Upper lobe of right lung (tissue), 1 donor: ENCODE measurements around the gene RPL10A. TPM values are rescaled to one million over a fixed set of nuclear protein-coding genes. Genes with fewer than 3 reads are reported as not detected.

Experiments used
- ATAC-seq: fragments of 200-7000 bp; cut with Tn5 transposase; one replicate; pipeline ENCODE4 v1.9.1; 2020; ENCODE audit warnings: mild to moderate bottlenecking, moderate library complexity
- DNase-seq: peaks from one replicate; pipeline ENCODE4 v3.0.0-alpha.2; 2020
- H3K27ac ChIP-seq: fragments of 200-600 bp; one replicate; pipeline ENCODE4 v1.8.0; 2022
- H3K27me3 ChIP-seq: fragments of 200-600 bp; one replicate; pipeline ENCODE4 v1.8.0; 2022; ENCODE audit warnings: mild to moderate bottlenecking
- H3K36me3 ChIP-seq: fragments of 200-600 bp; one replicate; pipeline ENCODE4 v1.8.0; 2022
- H3K4me1 ChIP-seq: fragments of 200-600 bp; one replicate; pipeline ENCODE4 v1.8.0; 2022
- H3K4me3 ChIP-seq: fragments of 200-600 bp; one replicate; pipeline ENCODE4 v1.8.0; 2022; ENCODE audit warnings: mild to moderate bottlenecking
- H3K9me3 ChIP-seq: fragments of 200-600 bp; one replicate; pipeline ENCODE4 v1.8.0; 2022
- intact Hi-C: fragments of 100-400 bp; cut with DNase I; formaldehyde crosslinking; loops from one replicate; pipeline ENCODE4 v1.11.0; 2022
- total RNA-seq: library from RNA; stranded (reverse); fragmentation: NEBNext Ultra II Directional; extraction: Animal tissue kit (Norgen Biotek cat#: 25700); gene quantifications from one replicate; pipeline ENCODE4 v1.2.1, GENCODE V29; 2021
- TF ChIP-seq, protein P1 (sequence below): fragments of 200-600 bp; IDR thresholded peaks from one replicate; pipeline ENCODE4 v1.8.0; 2022; ENCODE audit warnings: antibody characterized with exemption
- donor health status: DM: no; HTN: yes; CAD: no; lungs with severe emphysema.

The RPL10A gene
- total RNA-seq, 1 donor from 2014 or later: 941 TPM

DNA sequence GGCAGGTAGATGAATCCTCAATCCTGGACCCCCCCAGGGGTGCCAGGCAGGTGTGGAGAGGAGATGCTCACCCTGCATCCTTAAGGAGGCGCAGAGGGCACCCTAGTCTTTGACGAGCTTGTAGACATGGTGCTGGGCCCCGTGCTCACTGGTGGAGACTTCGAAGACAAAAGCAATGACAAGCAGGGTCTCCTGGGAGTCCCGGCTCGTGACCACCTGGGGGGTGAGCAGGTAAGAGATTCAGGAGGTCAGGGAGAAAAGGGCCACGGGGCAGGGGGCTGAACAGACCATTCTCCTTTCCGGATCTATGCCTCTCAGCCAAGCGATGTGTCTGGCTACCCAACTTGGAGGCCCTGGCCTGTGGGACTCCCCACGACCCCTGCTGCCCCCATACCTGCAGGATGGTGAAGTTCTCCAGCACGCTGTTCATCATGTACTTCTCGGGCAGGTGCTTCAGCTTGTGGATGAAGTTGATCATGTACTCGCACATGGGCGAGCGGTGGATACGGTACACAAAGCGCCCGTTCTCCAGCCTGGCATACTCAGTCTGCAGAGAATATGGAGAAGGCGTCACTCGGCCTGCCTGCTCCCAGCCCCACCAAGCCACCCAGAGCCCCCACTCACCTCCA, 6.9 kb downstream of the RPL10A start:
- TF ChIP-seq, protein P1, sequence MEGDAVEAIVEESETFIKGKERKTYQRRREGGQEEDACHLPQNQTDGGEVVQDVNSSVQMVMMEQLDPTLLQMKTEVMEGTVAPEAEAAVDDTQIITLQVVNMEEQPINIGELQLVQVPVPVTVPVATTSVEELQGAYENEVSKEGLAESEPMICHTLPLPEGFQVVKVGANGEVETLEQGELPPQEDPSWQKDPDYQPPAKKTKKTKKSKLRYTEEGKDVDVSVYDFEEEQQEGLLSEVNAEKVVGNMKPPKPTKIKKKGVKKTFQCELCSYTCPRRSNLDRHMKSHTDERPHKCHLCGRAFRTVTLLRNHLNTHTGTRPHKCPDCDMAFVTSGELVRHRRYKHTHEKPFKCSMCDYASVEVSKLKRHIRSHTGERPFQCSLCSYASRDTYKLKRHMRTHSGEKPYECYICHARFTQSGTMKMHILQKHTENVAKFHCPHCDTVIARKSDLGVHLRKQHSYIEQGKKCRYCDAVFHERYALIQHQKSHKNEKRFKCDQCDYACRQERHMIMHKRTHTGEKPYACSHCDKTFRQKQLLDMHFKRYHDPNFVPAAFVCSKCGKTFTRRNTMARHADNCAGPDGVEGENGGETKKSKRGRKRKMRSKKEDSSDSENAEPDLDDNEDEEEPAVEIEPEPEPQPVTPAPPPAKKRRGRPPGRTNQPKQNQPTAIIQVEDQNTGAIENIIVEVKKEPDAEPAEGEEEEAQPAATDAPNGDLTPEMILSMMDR: no peak
- ATAC-seq: no peak

DNA sequence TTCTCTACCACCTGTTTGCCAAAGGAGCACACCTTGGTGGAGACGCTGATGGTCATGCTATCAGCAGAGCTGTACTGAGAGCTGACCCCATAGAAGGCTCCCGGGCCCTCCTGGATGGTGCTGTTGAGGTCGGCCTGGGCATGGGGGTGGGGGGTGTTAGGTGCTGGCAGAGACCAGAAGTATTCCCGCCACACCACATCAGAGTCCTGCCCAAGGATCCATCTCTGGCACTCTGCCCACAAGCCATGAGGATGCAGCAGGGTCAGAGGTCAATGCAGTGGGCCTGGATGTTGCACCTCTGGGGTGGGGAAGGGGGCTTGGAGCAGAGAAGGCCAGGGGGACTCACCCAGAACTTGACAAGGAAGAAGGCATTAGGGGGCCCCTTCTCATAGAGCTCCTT, 7.4 kb downstream of the RPL10A start:
- ATAC-seq: no peak
- intact Hi-C loops: no loop called here
- H3K36me3 ChIP-seq: peaks cover 38% of the 10 kb centered on the region

More for the DNA sequence above, 6.9 kb downstream of the RPL10A start:
- Histone ChIP-seq H3K9me3 (no peaks in the 10 kb centered on the region), H3K36me3 (peaks cover 43% of the 10 kb centered on the region), H3K27me3 (no peaks in the 10 kb centered on the region), H3K27ac (no peak overlapping the region), H3K4me1 (peaks cover 12% of the 10 kb centered on the region), H3K4me3 (no peak overlapping the region)
- intact Hi-C loops: no loop called here
- DNase-seq: no peak

DNA sequence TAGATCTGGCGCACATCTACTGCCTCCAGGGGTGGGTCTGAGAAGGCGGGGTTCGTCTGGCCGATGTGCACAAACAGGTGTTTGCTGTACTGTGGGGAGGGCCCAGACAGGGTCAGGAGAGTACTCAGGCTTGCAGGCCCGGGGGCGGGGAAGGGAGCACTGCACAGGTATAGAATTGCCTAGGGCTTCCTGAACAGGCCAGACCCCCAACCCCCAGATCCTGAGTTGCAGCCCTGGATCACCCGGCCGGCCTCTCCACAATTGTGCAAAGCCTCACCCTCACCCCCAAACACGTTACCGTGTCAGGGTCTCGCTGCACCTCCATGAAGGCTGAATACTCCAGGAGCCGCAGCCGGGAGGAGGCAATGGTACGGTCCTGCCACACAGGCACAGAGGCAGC, 7.8 kb downstream of the RPL10A start:
- ATAC-seq (no peak), DNase-seq (no peak)

More for the DNA sequence above, 7.4 kb downstream of the RPL10A start:
- no peak overlapping the region for H3K4me3 ChIP-seq
- peaks cover 8% of the 10 kb centered on the region for H3K4me1 ChIP-seq
- H3K27me3 ChIP-seq: no peaks in the 10 kb centered on the region
- TF ChIP-seq, protein P1: no peak
- no peaks in the 10 kb centered on the region for H3K9me3 ChIP-seq
- DNase-seq: no peak
- no peak overlapping the region for H3K27ac ChIP-seq

DNA sequence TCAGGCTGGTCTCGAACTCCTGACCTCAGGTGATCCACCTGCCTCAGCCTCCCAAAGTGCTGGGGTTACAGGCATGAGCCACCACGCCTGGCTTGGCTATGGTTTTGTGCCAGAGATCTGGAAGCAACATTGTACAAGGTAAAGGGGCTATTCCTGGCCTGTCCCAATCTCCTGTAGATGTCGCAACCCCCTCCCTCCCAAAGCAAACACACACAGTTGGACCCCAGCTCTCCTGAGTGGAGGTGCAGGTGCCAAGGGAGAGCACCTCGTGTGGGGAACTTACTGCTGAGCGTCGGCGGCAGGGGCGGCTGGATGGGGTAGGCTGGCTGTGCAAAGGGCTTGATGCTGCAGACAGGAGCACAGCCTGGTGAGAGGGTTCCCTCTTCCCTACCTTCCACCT, 8.8 kb downstream of the RPL10A start:
- no peak overlapping the region for H3K27ac ChIP-seq
- intact Hi-C loops: no loop called here
- DNase-seq (no peak), ATAC-seq (no peak)
- H3K4me3 ChIP-seq: no peak overlapping the region
- TF ChIP-seq, protein P1: no peak
- H3K27me3 ChIP-seq: no peaks in the 10 kb centered on the region
- H3K36me3 ChIP-seq: peaks cover 23% of the 10 kb centered on the region
- no peaks in the 10 kb centered on the region for H3K9me3 ChIP-seq
- no peaks in the 10 kb centered on the region for H3K4me1 ChIP-seq

More for the DNA sequence above, 7.8 kb downstream of the RPL10A start:
- Histone ChIP-seq H3K4me1 (peaks cover 4% of the 10 kb centered on the region), H3K27me3 (no peaks in the 10 kb centered on the region), H3K4me3 (no peak overlapping the region), H3K9me3 (no peaks in the 10 kb centered on the region), H3K36me3 (peaks cover 34% of the 10 kb centered on the region), H3K27ac (no peak overlapping the region)
- intact Hi-C loops: no loop called here
- TF ChIP-seq, protein P1: no peak

DNA sequence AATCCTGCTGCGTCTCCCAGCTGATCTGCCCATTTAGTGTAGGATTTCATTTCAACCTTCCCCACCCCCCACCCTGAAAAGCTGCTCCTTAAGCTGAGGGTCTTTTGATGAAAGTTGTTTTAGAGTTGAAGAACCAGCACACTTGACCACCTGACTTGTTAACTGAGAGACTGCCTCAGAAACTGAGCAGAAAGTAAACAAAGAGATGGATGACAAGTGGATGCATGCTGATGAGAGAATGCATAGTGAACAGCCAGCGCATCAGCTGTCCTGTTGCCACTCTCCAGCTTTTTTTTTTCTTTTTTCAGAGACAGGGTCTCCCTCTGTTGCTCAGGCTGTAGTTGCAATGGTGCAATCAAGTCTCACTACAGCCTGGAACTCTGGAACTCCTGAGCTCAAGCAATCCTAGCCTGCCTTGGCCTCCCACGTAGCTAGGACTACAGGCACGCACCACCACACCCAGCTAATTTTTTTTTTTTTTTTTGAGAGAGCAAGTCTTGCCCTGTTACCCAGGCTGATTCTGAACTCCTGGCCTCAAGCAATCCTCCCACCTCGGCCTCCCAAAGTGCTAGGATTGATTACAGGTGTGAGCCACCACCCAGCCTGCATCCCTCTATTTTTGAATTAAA, 9.5 kb downstream of the RPL10A start:
- TF ChIP-seq, protein P1: no peak
- intact Hi-C loops: no loop called here
- Histone ChIP-seq H3K36me3 (peaks cover 17% of the 10 kb centered on the region), H3K27me3 (no peaks in the 10 kb centered on the region), H3K4me3 (no peak overlapping the region), H3K27ac (no peak overlapping the region), H3K9me3 (no peaks in the 10 kb centered on the region), H3K4me1 (no peaks in the 10 kb centered on the region)
- ATAC-seq: no peak
- DNase-seq: no peak
